GM19239 (cell line): Measurements from ENCODE around the gene PSG6.
"Not testable (repeated sequence)": the region's sequence is repeated elsewhere in the genome, so short reads cannot be mapped to it uniquely, and the experiment has no call there.

ENCODE experiments used
- DNase-seq: peaks from one replicate; pipeline ENCODE4 v3.0.0; 2011; ENCODE audit warnings: low spot score; ENCODE audit not compliant: insufficient read length
- FAIRE-seq: peaks from 2 replicates; lab custom pipeline; 2011; peaks lifted over from hg19 to GRCh38; lab: Jason Lieb, UNC

Gene PSG6

GRCh38 chr19:42917634-42918033 is at the start of gene PSG6:
PSG6 (minus strand) TSS chr19:42917894; CDS start chr19:42917792, 102 bp downstream.
- DNase-seq, FAIRE-seq: not testable (repeated sequence)

- DNase-seq (no peak), FAIRE-seq (no peak)
Measured at GRCh38 chr19:42965176-42965575, 47.5 kb upstream of the PSG6 start.

- FAIRE-seq, result no peak
- DNase-seq, result no peak
Measured at GRCh38 chr19:42961119-42961518, 43.4 kb upstream of the PSG6 start.

- FAIRE-seq, DNase-seq: not testable (repeated sequence)
Measured at GRCh38 chr19:42952126-42952525, 34.4 kb upstream of the PSG6 start.

- not testable (repeated sequence) for DNase-seq, FAIRE-seq
Measured at GRCh38 chr19:42951476-42951875, 33.8 kb upstream of the PSG6 start.

DNA sequence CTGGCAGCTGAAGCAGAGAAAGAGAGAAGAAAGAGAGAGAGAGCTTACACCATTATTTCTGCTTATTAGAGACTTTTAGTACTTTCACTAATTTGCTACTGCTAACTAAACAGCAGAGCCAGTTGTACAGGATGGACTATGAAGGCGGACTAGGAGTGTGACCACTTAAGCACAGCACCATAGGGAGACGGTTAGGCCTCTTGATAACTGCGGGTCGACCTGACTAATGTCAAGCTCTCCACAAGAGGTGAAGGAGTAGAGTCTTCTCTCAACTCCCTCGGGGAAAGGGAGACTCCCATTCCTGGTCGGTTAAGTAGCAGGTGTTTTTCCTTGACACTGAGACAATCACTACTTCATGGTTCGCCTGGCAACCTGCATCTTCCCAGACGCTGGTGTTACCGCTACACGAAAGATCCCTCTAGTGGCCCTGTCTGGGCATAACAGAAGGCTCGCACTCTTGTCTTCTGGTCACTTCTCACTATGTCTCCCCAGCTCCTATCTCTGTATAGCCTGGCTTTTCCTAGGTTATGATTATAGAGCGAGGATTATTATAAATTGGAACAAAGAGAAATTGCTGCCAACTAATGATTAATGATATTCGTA is 24.6 kb upstream of the PSG6 start:
- DNase-seq, result peak; percentile 1
- no peak for FAIRE-seq

GRCh38 chr19:42937107-42937506 is 19.4 kb upstream of the PSG6 start, which contains the start of gene PSG7:
PSG7 (minus strand) TSS chr19:42937207; CDS start chr19:42937076, 131 bp downstream.
- not testable (repeated sequence) for FAIRE-seq, DNase-seq

DNA sequence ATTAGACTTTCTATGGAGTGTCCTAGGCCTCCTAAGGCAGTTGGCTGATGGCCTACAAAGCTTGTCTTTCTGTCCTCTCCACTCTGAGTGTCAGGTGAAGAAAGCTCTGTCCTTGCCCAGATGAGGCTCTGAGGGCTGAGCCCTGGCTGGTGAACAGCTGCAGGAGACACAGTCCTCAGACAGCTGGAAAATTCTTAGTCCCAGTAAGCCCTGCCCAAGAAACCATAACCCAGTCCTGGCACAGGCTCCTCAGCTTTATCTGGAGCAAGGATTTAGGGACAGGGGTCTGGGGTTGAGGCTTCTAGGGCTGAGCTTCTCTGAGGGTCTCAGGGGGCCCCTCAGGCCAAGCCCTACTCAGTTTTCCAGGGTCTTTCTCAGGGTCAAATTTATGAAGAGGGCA is 17.0 kb upstream of the PSG6 start:
- not testable (repeated sequence) for DNase-seq, FAIRE-seq

DNA sequence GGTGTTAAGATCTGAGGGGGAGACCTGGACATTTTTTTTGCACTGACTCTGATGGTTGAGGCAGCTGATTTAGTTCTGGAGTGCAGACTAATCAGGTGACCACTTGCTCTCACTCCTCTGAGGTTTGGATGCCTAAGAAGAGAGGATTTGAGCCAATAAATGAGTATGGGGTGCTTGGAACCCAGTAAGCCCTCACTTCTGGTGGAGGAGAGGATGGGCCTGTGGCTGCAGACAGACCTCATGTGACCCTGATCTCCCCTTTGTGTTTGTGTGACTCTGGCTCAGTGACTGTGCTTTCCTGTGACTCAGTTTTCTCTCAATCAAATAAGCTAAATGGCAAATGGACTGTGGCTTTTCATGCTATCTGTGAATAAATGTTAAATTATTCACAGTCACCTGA is 16.5 kb upstream of the PSG6 start:
- not testable (repeated sequence) for FAIRE-seq, DNase-seq

GRCh38 chr19:42933412-42933811 is 15.7 kb upstream of the PSG6 start:
- not testable (repeated sequence) for DNase-seq, FAIRE-seq

- FAIRE-seq, DNase-seq: not testable (repeated sequence)
Measured at GRCh38 chr19:42932485-42933101, 14.9 kb upstream of the PSG6 start.

DNA sequence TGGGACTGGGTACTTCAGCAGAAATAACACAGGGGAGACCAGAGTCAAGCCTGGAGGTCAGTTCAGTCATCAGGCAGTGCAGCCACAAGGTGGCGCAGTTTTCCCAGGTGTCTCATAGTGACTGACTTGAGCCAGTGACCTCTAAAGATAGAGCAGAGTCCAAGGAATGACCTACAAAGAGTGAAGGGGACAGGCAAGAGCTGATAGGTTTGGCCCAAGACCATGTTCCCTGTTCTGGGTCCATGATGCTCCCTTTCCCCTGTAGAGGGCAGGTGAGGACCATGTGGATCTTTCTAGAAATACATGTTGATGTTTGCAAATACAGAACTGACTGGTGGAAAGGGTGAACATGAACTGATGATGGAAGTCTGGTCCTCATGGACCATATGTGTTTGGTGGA is 12.5 kb upstream of the PSG6 start:
- not testable (repeated sequence) for DNase-seq, FAIRE-seq

GRCh38 chr19:42928896-42929295 is 11.2 kb upstream of the PSG6 start:
- no peak for FAIRE-seq
- no peak for DNase-seq

DNA sequence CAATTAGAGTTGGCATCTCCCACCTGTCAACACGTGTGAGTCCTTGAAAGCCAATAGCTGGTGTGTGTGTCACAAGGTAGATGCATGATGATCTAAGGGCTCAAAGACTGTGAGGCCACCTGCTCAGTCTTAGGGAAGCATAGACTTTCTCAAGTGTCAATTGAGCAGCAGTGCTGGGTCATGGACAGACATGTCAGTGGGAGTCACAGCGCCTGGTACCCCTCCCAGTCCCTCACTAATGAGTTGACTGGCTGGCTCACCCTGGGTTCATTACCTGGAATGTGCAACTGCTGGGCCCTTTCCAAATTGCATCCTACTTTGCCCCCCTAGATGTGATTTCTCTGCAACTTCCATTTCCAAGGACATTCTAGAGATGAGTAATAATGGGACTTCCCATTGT is 9.1 kb upstream of the PSG6 start:
- no peak for DNase-seq
- FAIRE-seq, result no peak

- peak; percentile 2 for DNase-seq
- FAIRE-seq, result not testable (repeated sequence)
Measured at GRCh38 chr19:42923106-42923505, 5.4 kb upstream of the PSG6 start.

- not testable (repeated sequence) for DNase-seq, FAIRE-seq
Measured at GRCh38 chr19:42920971-42921370, 3.3 kb upstream of the PSG6 start.

GRCh38 chr19:42919757-42920079 is 2.0 kb upstream of the PSG6 start:
- no peak for DNase-seq
- FAIRE-seq, result no peak

DNA sequence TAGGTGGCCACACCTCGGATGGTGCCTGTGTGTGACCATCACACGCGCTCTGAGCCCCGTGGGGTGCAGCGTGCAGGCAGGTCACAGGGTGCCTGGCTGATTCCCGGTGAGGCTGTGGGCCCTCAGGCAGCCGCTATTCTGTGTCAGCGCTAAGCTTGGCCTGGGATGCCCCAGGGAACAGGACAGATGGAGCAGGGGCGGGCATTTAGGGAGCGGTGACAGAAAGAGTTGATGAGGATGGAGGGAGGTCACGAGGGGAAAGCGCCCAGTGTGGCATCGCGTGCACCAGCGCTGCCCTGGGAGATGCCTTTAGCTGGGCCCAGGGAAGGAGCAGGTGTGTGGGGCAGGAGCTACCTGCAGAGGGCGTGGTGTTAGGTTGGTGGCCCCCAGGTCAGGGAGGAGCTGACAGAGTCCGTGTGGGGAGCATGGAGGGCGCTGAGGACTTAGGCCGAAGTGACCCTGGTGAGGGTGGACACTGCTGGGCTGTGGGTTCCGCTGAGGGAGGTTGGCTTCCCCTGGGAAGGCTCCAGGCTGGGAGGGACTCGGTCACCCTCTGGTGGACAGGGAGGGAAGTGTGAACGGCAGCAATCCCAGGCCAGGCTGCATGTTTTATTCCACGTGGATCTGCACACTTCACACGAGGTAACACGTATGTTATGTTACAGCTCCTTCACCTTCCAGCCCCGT is 1.5 kb upstream of the PSG6 start:
- not testable (repeated sequence) for FAIRE-seq, DNase-seq

- not testable (repeated sequence) for FAIRE-seq, DNase-seq
Measured at GRCh38 chr19:42918377-42919069, 829 bp upstream of the PSG6 start.

DNA sequence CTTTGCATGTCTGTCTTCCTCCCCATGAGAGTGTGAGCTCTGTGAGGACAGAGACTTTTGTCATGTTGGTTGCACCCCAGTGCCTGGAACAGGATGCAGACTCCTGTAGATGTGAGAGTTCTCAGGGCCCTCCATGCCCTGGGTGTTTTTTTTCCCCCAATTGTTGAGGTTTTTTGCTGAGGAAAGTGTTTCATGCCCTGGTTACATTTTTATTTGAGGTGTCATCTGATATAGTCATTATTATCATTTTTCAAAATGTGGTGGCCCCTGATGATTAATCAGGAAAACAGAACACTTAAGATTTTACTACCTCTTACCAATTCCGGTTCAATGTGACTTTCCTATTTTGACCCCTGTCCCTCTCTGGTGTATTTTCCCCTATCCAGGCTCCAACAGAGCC is 763 bp downstream of the PSG6 start:
- DNase-seq, FAIRE-seq: not testable (repeated sequence)
